CD4-positive, alpha-beta T cell treated with Interleukin-21 for 1 hour (primary cell): ENCODE measurements around the gene MEGF9.

Experiments used
- DNase-seq: peaks from one replicate; pipeline ENCODE4 v3.0.0-alpha.2; 2020

Gene MEGF9

DNA sequence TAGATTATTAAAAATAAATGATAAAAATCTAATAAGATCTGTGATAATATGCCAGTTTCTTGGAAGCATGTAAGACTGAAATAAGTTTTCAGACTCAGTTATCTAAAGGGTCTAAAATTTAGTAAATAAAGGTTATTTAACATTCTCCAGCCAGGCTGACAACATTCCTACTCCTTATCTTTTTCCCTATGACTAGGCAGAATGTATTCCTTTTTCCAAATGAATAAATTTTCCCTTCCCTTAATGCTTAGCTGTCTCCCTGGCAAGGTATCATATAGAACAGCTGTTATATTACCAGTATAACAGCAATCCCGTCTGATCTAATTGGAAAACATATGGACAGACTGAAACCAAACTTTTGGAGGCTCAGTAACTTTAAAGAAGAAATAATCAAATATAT is 13.0 kb downstream of the MEGF9 start:
- no peak for DNase-seq

- no peak for DNase-seq
These were observed 15.5 kb downstream of the MEGF9 start for GRCh38 chr9:120698766-120699165.

- DNase-seq: no peak
These were observed 16.8 kb downstream of the MEGF9 start for GRCh38 chr9:120697448-120697847.

- DNase-seq: no peak
These were observed 17.6 kb downstream of the MEGF9 start for GRCh38 chr9:120696551-120697230.

DNA sequence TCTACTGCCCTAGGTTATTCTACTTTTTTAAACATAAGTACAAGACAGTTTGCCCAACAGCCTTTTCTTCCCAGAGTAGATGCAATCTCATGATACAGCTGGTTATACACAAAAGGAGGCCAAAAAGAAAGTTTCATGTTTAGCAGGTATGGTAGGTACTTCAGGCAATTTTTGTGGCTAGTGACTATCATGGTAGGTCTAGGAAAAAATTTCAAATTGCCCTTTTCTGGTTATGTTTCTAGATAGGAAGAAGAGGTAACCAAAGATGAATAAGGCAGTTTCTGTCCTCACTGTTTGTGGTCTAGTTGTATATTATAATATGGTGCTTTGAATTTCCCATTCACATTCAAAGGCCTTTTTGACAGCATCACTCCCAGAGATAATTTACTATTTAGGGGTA is 19.7 kb downstream of the MEGF9 start:
- no peak for DNase-seq

DNA sequence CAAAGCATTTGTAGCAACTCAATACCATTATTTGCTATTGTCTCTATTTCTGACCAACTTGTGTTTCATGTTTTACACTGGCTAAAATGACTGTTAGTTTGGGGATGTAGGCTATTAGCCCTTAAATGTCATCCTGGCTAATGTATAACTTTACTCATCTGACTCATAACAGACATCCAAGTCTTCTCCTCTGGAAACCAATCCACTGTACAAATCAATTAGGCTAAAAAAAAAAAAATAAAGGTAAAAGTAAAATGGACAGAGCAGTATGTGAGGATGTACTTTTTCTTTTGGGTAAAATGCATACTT is 20.6 kb downstream of the MEGF9 start:
- no peak for DNase-seq

GRCh38 chr9:120692901-120693699 is 21.2 kb downstream of the MEGF9 start:
- no peak for DNase-seq

- no peak for DNase-seq
These were observed 23.9 kb downstream of the MEGF9 start for GRCh38 chr9:120690372-120690771.

- no peak for DNase-seq
These were observed 24.4 kb downstream of the MEGF9 start for GRCh38 chr9:120689860-120690259.

DNA sequence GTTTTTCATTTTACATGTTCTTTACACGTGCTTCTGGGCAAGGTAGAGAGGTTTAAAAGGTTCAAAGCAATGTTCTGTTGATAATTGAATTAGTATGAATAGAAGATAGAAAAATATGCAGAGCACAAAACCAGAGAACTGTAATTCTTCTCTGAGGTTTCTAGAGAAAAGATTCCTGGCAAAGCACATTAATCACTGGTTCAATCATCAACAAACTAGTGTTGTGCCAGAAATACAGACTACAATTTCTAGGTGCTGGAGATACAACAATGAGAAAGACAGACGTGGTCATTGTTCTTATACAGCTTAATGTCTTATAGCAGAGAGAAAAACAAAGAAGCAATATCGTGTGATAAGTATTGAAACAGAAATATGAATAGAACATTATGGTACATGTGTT is 25.5 kb downstream of the MEGF9 start:
- DNase-seq: no peak

DNA sequence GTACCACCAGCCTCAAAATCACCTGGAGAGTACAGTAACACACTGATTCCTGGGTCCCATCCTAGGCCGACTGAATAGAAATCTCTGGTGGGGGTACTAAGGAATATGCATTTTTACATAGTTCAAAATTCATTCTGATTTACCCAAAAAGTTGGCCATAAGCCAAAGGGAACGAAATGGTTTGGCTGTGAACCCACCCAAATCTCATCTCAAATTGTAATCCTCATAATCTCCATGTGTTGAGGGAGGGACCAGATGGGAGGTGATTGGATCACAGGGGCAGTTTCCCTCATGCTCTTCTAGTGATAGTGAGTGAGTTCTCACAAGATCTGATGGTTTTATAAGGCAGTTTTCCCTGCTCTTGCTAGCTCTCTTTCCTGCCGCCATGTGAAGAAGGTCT is 31.1 kb downstream of the MEGF9 start:
- no peak for DNase-seq

- no peak for DNase-seq
These were observed 33.1 kb downstream of the MEGF9 start for GRCh38 chr9:120681121-120681520.

DNA sequence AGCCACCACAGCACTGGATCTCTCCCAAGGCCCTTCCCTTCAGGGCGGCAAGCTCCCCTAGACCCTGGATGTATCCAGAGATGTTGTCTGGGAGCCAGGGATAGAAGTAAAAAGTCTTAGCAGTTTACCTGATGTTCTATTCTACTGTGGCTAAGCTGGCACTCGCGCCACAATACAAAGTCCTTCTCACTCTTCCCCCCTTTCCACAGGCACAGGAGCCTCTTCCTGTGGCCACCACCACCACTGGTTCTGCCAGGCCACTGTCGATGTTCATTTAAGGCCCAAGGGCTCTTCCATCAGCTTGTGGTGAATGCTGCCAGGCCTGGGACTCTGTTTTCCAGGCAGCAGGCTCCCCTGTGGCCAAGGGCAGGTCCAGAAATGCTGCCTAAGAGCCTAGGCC is 33.7 kb downstream of the MEGF9 start:
- no peak for DNase-seq

- no peak for DNase-seq
These were observed 34.1 kb downstream of the MEGF9 start for GRCh38 chr9:120680161-120680560.

GRCh38 chr9:120677965-120678364 is 36.3 kb downstream of the MEGF9 start:
- no peak for DNase-seq

- no peak for DNase-seq
These were observed 37.4 kb downstream of the MEGF9 start for GRCh38 chr9:120676767-120677402.

DNA sequence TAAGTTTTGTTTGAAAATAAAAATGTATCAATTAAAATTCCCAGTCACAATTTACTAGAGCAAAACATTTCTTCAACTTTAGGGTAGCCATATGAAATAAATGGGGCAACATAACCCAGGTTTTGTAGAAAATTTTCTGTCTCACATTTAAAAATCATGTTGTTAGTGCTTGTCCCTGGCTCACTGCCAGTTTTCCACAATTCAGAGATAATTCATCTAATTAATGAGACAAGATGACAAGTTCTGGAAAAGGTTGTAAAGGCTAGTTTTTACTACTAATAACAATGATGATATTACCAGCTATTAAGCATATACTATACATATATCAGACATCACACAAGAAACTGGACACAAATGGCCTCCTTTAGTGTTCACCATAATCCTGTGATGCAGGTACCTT is 45.9 kb downstream of the MEGF9 start:
- no peak for DNase-seq

DNA sequence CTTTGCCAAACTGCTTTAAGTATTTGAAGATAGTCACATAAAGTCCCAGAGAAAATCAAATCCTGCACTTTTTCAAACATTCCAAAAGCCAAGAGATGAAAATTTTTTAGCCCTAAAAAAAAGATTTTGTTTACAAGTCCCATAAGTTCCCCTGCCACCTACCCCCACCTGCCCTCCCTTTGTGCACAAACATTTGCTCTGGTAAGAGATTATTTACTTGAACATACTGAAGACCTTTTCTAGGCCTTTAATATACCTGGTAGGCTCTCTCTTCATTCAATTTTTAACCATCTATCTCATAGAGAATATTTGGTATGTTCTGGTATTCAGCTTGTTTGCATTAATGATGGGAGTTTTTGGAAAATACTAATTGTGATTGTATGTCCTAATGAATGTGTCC is 50.3 kb downstream of the MEGF9 start:
- no peak for DNase-seq

- DNase-seq: no peak
These were observed 50.9 kb downstream of the MEGF9 start for GRCh38 chr9:120663380-120663779.

- no peak for DNase-seq
These were observed 51.8 kb downstream of the MEGF9 start for GRCh38 chr9:120662513-120662912.

- no peak for DNase-seq
These were observed 54.6 kb downstream of the MEGF9 start for GRCh38 chr9:120659676-120660075.

DNA sequence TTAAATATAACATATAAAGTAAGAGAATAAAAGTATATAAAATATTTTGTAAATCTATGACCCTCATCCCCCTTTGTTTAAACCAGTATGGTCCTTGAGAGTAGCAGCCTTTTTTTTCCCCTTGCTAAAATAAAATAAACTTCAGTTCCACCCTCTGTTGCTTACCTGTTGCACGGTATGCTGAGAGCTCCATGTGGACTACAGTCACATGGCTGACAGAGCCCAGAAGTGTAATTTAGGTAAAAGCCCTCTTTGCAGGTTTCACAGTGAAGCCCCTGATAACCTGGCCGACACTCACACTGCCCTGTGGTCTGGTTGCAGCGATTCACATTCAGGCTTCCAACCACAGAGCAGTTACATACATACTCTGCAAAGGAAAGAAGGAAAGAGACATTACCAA is 55.1 kb downstream of the MEGF9 start:
- DNase-seq: no peak

- DNase-seq: no peak
These were observed 59.2 kb downstream of the MEGF9 start for GRCh38 chr9:120655005-120655622.

GRCh38 chr9:120654272-120654671 is 60.0 kb downstream of the MEGF9 start:
- no peak for DNase-seq
